B cell (primary cell): ENCODE results near the gene DNAJC21. TPM values are rescaled to one million over a fixed set of nuclear protein-coding genes. Genes with fewer than 3 reads are reported as not detected.

ENCODE experiments used
- ATAC-seq: fragments of 200-7000 bp; cut with Tn5 transposase; one replicate; pipeline ENCODE4 v1.10.0; 2021; ENCODE audit warnings: low read depth, mild to moderate bottlenecking, moderate number of reproducible peaks, moderate library complexity
- CTCF ChIA-PET: fragments of 350-600 bp; sonication (Branson Sonifier 250); formaldehyde crosslinking; loops from one replicate; lab custom pipeline; 2021; ENCODE audit warnings: antibody characterized with exemption, inconsistent platforms; lab: Charles Lee
- POLR2A ChIA-PET: fragments of 350-600 bp; sonication (Branson Sonifier 250); formaldehyde crosslinking; loops from one replicate; lab custom pipeline; 2021; ENCODE audit warnings: antibody characterized with exemption; lab: Charles Lee
- DNase-seq: peaks from one replicate; pipeline ENCODE4 v3.0.0; 2013
- H2AFZ ChIP-seq: 2 replicates; pipeline ENCODE4 v1.6.1; 2012; ENCODE audit warnings: mild to moderate bottlenecking, low read depth, low read length; ENCODE audit not compliant: insufficient read depth, poor library complexity, severe bottlenecking
- H3K27ac ChIP-seq, 2 donors: 1 replicate in 1 of 2; 2 replicates in 1 of 2; pipeline ENCODE4 v1.5.1; 2012 to 2013; ENCODE audit warnings: low read length in 2 of 2, mild to moderate bottlenecking in 2 of 2, moderate library complexity in 1 of 2
- H3K27me3 ChIP-seq, 4 experiments: fragments of 200-600 bp in 1 of 4; sonication (generic) in 1 of 4; replicated peaks in 1 of 4; 1 replicate in 2 of 4; 2 replicates in 2 of 4; pipeline versions ENCODE4 v1.6.1 to v1.7.0; 2013 to 2016; ENCODE audit warnings: low read length in 3 of 4, mild to moderate bottlenecking in 2 of 4, mixed read lengths in 1 of 4, moderate library complexity in 1 of 4; ENCODE audit not compliant: insufficient read depth in 4 of 4, control insufficient read depth in 3 of 4; ENCODE audit errors: control extremely low read depth in 1 of 4
- H3K36me3 ChIP-seq, 2 experiments: replicated peaks in 1 of 2; 1 replicate in 1 of 2; 2 replicates in 1 of 2; pipeline versions ENCODE4 v1.6.1 to v1.7.1; 2013; ENCODE audit warnings: low read length in 1 of 2; ENCODE audit not compliant: insufficient read depth in 2 of 2, control insufficient read depth in 1 of 2; ENCODE audit errors: control extremely low read depth in 1 of 2, extremely low read depth in 1 of 2
- H3K4me1 ChIP-seq, 2 donors: fragments of 200-600 bp in 1 of 2; sonication (generic) in 1 of 2; 1 replicate in 1 of 2; 2 replicates in 1 of 2; pipeline versions ENCODE4 v1.5.1 to v1.6.1; 2013 to 2017; ENCODE audit warnings: low read length in 2 of 2; ENCODE audit not compliant: control insufficient read depth in 2 of 2, insufficient read depth in 2 of 2
- H3K4me2 ChIP-seq: replicated peaks from 2 replicates; pipeline ENCODE3; 2012; ENCODE audit warnings: mild to moderate bottlenecking, low read depth, low read length; ENCODE audit not compliant: poor library complexity, severe bottlenecking
- H3K4me3 ChIP-seq, 5 experiments: fragments of 200-600 bp in 1 of 5; sonication (generic) in 1 of 5; 1 replicate in 3 of 5; 2 replicates in 2 of 5; pipeline versions ENCODE4 v1.5.1 to v1.7.0; 2011 to 2016; ENCODE audit warnings: low read length in 4 of 5, mild to moderate bottlenecking in 4 of 5, low read depth in 2 of 5, control low read depth in 1 of 5, moderate library complexity in 1 of 5; ENCODE audit not compliant: insufficient read depth in 1 of 5; ENCODE audit errors: control extremely low read depth in 1 of 5, extremely low read depth in 1 of 5
- H3K79me2 ChIP-seq: fragments of 200-600 bp; sonication (generic); one replicate; pipeline ENCODE4 v1.6.0; 2016; ENCODE audit warnings: low read length; ENCODE audit not compliant: control insufficient read depth, insufficient read depth
- H3K9ac ChIP-seq: fragments of 200-600 bp; sonication (generic); 2 replicates; pipeline ENCODE4 v1.6.1; 2017; ENCODE audit warnings: mild to moderate bottlenecking, low read length, moderate library complexity
- H3K9me3 ChIP-seq, 3 donors: one replicate each; pipeline versions ENCODE4 v1.6.1 to v1.7.1; 2013; ENCODE audit warnings: low read length in 2 of 3; ENCODE audit not compliant: control insufficient read depth in 2 of 3, insufficient read depth in 1 of 3; ENCODE audit errors: control extremely low read depth in 1 of 3
- H4K20me1 ChIP-seq: 2 replicates; pipeline ENCODE4 v1.6.0; 2012; ENCODE audit warnings: mild to moderate bottlenecking, low read length; ENCODE audit not compliant: insufficient read depth, control insufficient read depth, poor library complexity, severe bottlenecking
- H3K27ac Mint-ChIP-seq: one replicate; pipeline ENCODE4 v1.8.0; 2021; ENCODE audit warnings: mixed read lengths
- H3K27me3 Mint-ChIP-seq: one replicate; pipeline ENCODE4 v1.8.0; 2021; ENCODE audit warnings: mixed read lengths
- H3K4me1 Mint-ChIP-seq: one replicate; pipeline ENCODE4 v1.8.0; 2021; ENCODE audit warnings: mixed read lengths
- H3K4me3 Mint-ChIP-seq: one replicate; pipeline ENCODE4 v1.8.0; 2021; ENCODE audit warnings: mixed read lengths
- H3K9me3 Mint-ChIP-seq: one replicate; pipeline ENCODE4 v1.8.0; 2022; ENCODE audit warnings: mixed read lengths; ENCODE audit not compliant: insufficient read depth
- EZH2 ChIP-seq: IDR thresholded peaks from 2 replicates; pipeline ENCODE4 v1.6.1; 2012; ENCODE audit warnings: borderline replicate concordance, low read depth, mild to moderate bottlenecking, moderate library complexity, low read length; ENCODE audit not compliant: insufficient read depth, poor library complexity, severe bottlenecking
- WGBS: methylation state at CpG from one replicate; pipeline ENCODE4 v1.1.5; 2013; ENCODE audit warnings: missing lambda C conversion rate; ENCODE audit not compliant: insufficient coverage; 5-methylcytosine and 5-hydroxymethylcytosine counted together
- intact Hi-C: fragments of 100-400 bp; cut with micrococcal nuclease; formaldehyde crosslinking; loops from one replicate; pipeline ENCODE4 v1.10.0; 2022
- polyA plus RNA-seq: library from polyadenylated mRNA; depleted of rRNA; stranded (reverse); fragments of >200 nt; gene quantifications from 2 replicates; pipeline ENCODE4 v1.2.3, GENCODE V29; 2012
- total RNA-seq, 2 donors: library from RNA; stranded (reverse); fragments of 120-200 nt in 1 of 2; gene quantifications; 1 replicate in 1 of 2; 2 replicates in 1 of 2; pipeline versions ENCODE4 v1.2.3 to v1.2.4, GENCODE V29; 2013 to 2022
- TF ChIP-seq, protein P1 (sequence below): fragments of 200-600 bp; IDR thresholded peaks from one replicate; pipeline ENCODE4 v1.8.0; 2022; ENCODE audit warnings: antibody characterized with exemption, mild to moderate bottlenecking

Gene DNAJC21
- total and polyA plus RNA-seq, 2 donors (not counting 1 experiment from before 2014, with no cell fraction given): 7.2 to 59.3 TPM

DNA sequence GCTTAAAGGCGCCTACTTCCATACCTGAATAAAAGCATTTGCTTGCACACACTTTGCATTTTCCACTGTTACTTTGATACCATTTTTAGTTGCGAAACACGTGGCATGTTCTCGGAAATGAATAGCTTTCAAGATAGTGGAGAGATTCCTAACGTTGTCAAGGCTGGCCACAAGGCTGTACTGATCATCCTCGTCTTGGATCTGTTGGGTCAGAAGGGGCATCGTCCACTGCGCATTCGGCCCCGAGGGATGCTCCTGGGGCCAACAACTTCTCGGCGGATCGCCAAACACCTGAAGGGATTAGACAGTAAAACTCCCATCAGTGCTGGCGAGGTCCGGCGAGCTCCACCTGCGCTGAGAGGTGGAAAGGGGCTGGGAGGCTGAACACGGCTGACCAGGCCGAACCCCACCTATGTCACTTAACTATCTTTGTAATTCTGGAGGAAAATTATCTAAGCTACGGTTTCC, 14.7 kb upstream of the DNAJC21 start:
- Mint-ChIP-seq H3K27me3 (no peaks in the 10 kb centered on the region), H3K4me3 (no peak overlapping the region), H3K27ac (no peak overlapping the region), H3K9me3 (no peaks in the 10 kb centered on the region), H3K4me1 (peaks cover 32% of the 10 kb centered on the region)
- Histone ChIP-seq H3K4me2 (peak overlapping the region; percentile 82), H3K9me3 (no peaks in the 10 kb centered on the region), H3K4me3 (peak overlapping the region; percentile 82 to 99 (median 87)), H3K4me1 (peaks cover 23 to 26% of the 10 kb centered on the region in 2 donors), H3K27ac (peak overlapping the region; percentile 57 to 80), H3K79me2 (peaks cover 69% of the 10 kb centered on the region), H4K20me1 (no peaks in the 10 kb centered on the region), H3K36me3 (peaks cover 0 to 25% of the 10 kb centered on the region in 2 experiments), H2AFZ (peak overlapping the region; percentile 88), H3K27me3 (no peaks in the 10 kb centered on the region), H3K9ac (peak overlapping the region; percentile 80)
- 2% methylated on average over 17 of the region's 20 CpGs for WGBS
- ATAC-seq (no peak), DNase-seq (no peak)
- POLR2A ChIA-PET: interaction anchor here (1.4 to 2.7 kb wide), 4 partner anchors 15 to 906 kb away, joined by 3 to 54 read pairs (median 6); partner anchors contain the start of genes AMACR, DNAJC21 and TTC23L
- CTCF ChIA-PET: interaction anchor here (1.0 to 3.8 kb wide), 4 partner anchors 15 to 440 kb away, joined by 3 to 24 read pairs (median 15); partner anchors contain the start of gene DNAJC21
- TF ChIP-seq EZH2: no peak
- TF ChIP-seq, protein P1, sequence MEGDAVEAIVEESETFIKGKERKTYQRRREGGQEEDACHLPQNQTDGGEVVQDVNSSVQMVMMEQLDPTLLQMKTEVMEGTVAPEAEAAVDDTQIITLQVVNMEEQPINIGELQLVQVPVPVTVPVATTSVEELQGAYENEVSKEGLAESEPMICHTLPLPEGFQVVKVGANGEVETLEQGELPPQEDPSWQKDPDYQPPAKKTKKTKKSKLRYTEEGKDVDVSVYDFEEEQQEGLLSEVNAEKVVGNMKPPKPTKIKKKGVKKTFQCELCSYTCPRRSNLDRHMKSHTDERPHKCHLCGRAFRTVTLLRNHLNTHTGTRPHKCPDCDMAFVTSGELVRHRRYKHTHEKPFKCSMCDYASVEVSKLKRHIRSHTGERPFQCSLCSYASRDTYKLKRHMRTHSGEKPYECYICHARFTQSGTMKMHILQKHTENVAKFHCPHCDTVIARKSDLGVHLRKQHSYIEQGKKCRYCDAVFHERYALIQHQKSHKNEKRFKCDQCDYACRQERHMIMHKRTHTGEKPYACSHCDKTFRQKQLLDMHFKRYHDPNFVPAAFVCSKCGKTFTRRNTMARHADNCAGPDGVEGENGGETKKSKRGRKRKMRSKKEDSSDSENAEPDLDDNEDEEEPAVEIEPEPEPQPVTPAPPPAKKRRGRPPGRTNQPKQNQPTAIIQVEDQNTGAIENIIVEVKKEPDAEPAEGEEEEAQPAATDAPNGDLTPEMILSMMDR: no peak
- intact Hi-C loops: loop anchor here (1.0 to 10.0 kb wide), 5 partner anchors 15 to 1328 kb away; partner anchors contain the start of genes AMACR, DNAJC21, NADK2 and TTC23L
